HCT116 (cell line): ENCODE data around the gene ANTXRL. TPM values are rescaled to one million over a fixed set of nuclear protein-coding genes. Genes with fewer than 3 reads are reported as not detected.
"Not testable (repeated sequence)": the region's sequence is repeated elsewhere in the genome, so short reads cannot be mapped to it uniquely, and the experiment has no call there.

ENCODE experiments used
- ATAC-seq: fragments of 200-7000 bp; cut with Tn5 transposase; 2 replicates; pipeline ENCODE4 v1.9.1; 2020; ENCODE audit warnings: mild to moderate bottlenecking, moderate library complexity
- BruUV-seq: library from RNA; stranded (reverse); fragments of 400-500 nt; replicated peaks from 2 replicates; lab custom pipeline; 2021; lab: Mats Ljungman, UMichigan
- CTCF ChIA-PET: fragments of 300-600 bp; sonication (Branson Sonifier 250); formaldehyde crosslinking; loops from one replicate; lab custom pipeline; 2021; ENCODE audit warnings: antibody characterized with exemption; lab: Charles Lee
- POLR2A ChIA-PET: fragments of 300-600, 350-600 bp; sonication (Branson Sonifier 250); formaldehyde crosslinking; loops from one replicate; lab custom pipeline; 2021; ENCODE audit warnings: antibody characterized with exemption; lab: Charles Lee
- RAD21 ChIA-PET, 2 experiments: fragments of 300-600 bp; sonication (Branson Sonifier 250); formaldehyde crosslinking; loops; one replicate each; lab custom pipeline; 2023; ENCODE audit warnings: low total read pairs in 2 of 2; ENCODE audit not compliant: uncharacterized antibody in 2 of 2, unreplicated experiment in 2 of 2, low non-redundant PET in 1 of 2; lab: Charles Lee
- DNase-seq: peaks from one replicate; pipeline ENCODE4 v3.0.0-alpha.2; 2010; ENCODE audit warnings: low read depth, low spot score
- H2AFZ ChIP-seq: fragments of 200-600 bp; shearing (Covaris generic), sonication (generic); 2 replicates; pipeline ENCODE4 v1.6.1; 2017; ENCODE audit warnings: low read depth, mixed run types, mixed read lengths, antibody characterized with exemption, low read length; ENCODE audit not compliant: poor library complexity, severe bottlenecking
- H3K27ac ChIP-seq: 2 replicates; pipeline ENCODE4 v1.5.1; 2012; ENCODE audit warnings: low read depth, low read length
- H3K27me3 ChIP-seq: fragments of 200-600 bp; sonication (generic); 2 replicates; pipeline ENCODE4 v1.6.1; 2016; ENCODE audit warnings: mixed run types, low read length, mixed read lengths; ENCODE audit not compliant: insufficient read depth
- H3K36me3 ChIP-seq, 2 experiments: fragments of 200-500 bp in 1 of 2; fragments of 200-600 bp in 1 of 2; sonication (Bioruptor generic) in 1 of 2; sonication (generic) in 1 of 2; 2 replicates each; pipeline versions ENCODE4 v1.5.1 to v1.6.1; 2014 to 2016; ENCODE audit warnings: low read length in 2 of 2, inconsistent platforms in 1 of 2, mixed read lengths in 1 of 2, mixed run types in 1 of 2; ENCODE audit not compliant: insufficient read depth in 2 of 2, control insufficient read depth in 1 of 2
- H3K4me1 ChIP-seq, 2 experiments: fragments of 200-600 bp in 1 of 2; sonication (generic) in 1 of 2; 2 replicates each; pipeline versions ENCODE4 v1.5.1 to v1.6.1; 2012 to 2017; ENCODE audit warnings: low read length in 2 of 2, inconsistent platforms in 1 of 2, mild to moderate bottlenecking in 1 of 2, mixed read lengths in 1 of 2, mixed run types in 1 of 2, moderate library complexity in 1 of 2; ENCODE audit not compliant: insufficient read depth in 2 of 2, control insufficient read depth in 1 of 2
- H3K4me2 ChIP-seq: fragments of 200-600 bp; sonication (generic); 2 replicates; pipeline ENCODE4 v1.6.1; 2017; ENCODE audit warnings: mixed run types, low read length, mixed read lengths
- H3K4me3 ChIP-seq, 2 experiments: fragments of 200-600 bp in 1 of 2; sonication (generic) in 1 of 2; replicated peaks in 1 of 2; 2 replicates each; pipeline ENCODE4 v1.5.1; 2011 to 2016; ENCODE audit warnings: low read length in 2 of 2, control low read depth in 1 of 2, low read depth in 1 of 2, mild to moderate bottlenecking in 1 of 2, mixed read lengths in 1 of 2, mixed run types in 1 of 2
- H3K79me2 ChIP-seq: fragments of 200-600 bp; sonication (generic); 2 replicates; pipeline ENCODE4 v1.6.1; 2017; ENCODE audit warnings: mild to moderate bottlenecking, mixed run types, low read length, moderate library complexity, mixed read lengths; ENCODE audit not compliant: insufficient read depth
- H3K9ac ChIP-seq: fragments of 200-600 bp; sonication (generic); 2 replicates; pipeline ENCODE4 v1.6.1; 2016; ENCODE audit warnings: low read length, mixed read lengths
- H3K9me2 ChIP-seq: fragments of 200-600 bp; sonication (generic), shearing (Covaris generic); 2 replicates; pipeline ENCODE4 v1.6.1; 2017; ENCODE audit warnings: mixed run types, mild to moderate bottlenecking, moderate library complexity; ENCODE audit not compliant: insufficient read depth
- H3K9me3 ChIP-seq, 2 experiments: fragments of 200-500 bp in 1 of 2; fragments of 200-600 bp in 1 of 2; sonication (Bioruptor generic) in 1 of 2; sonication (generic) in 1 of 2; 2 replicates each; pipeline ENCODE4 v1.6.1; 2014 to 2017; ENCODE audit warnings: low read length in 2 of 2, mixed read lengths in 2 of 2, inconsistent platforms in 1 of 2, low read depth in 1 of 2, mild to moderate bottlenecking in 1 of 2, mixed run types in 1 of 2, moderate library complexity in 1 of 2; ENCODE audit not compliant: control insufficient read depth in 1 of 2, insufficient read depth in 1 of 2
- H4K20me1 ChIP-seq: fragments of 200-600 bp; sonication (generic), shearing (Covaris generic); 2 replicates; pipeline ENCODE4 v1.6.1; 2017; ENCODE audit warnings: mixed run types, mild to moderate bottlenecking, moderate library complexity; ENCODE audit not compliant: insufficient read depth
- ATF3 ChIP-seq: IDR thresholded peaks from 2 replicates; pipeline ENCODE4 v1.6.1; 2012
- TCF7L2 ChIP-seq: IDR thresholded peaks from 2 replicates; pipeline ENCODE4 v1.7.0; 2011; ENCODE audit warnings: borderline replicate concordance, inconsistent platforms; ENCODE audit not compliant: insufficient read depth, insufficient read length; ENCODE audit errors: extremely low read depth
- intact Hi-C: fragments of 100-400 bp; cut with micrococcal nuclease; formaldehyde crosslinking; loops from 2 replicates; pipeline ENCODE4 v1.10.0; 2022
- total RNA-seq: library from RNA; stranded (reverse); gene quantifications from one replicate; pipeline ENCODE4 v1.2.1, GENCODE V29; 2021; ENCODE audit not compliant: unreplicated experiment

Gene ANTXRL
- total RNA-seq, 1 experiment from 2014 or later = not detected

GRCh38 chr10:46268076-46268881 is 18.5 kb upstream of the ANTXRL start:
- Histone ChIP-seq H3K27me3 (no peaks in the 10 kb centered on the region), H2AFZ (no peak overlapping the region), H3K9me3 (no peaks in the 10 kb centered on the region), H4K20me1 (no peaks in the 10 kb centered on the region), H3K4me3 (no peak overlapping the region), H3K27ac (no peak overlapping the region), H3K36me3 (no peaks in the 10 kb centered on the region), H3K79me2 (no peaks in the 10 kb centered on the region), H3K4me1 (no peaks in the 10 kb centered on the region), H3K4me2 (no peak overlapping the region), H3K9me2 (no peaks in the 10 kb centered on the region), H3K9ac (no peak overlapping the region)
- intact Hi-C loops = no loop called here
- no peak for TF ChIP-seq TCF7L2
- no peak for TF ChIP-seq ATF3
- CTCF ChIA-PET = no interaction called here
- ATAC-seq = no peak
- no TSS peak for BruUV-seq
- DNase-seq = no peak
- RAD21 ChIA-PET = no interaction called here
- POLR2A ChIA-PET = no interaction called here

- H4K20me1 ChIP-seq, H3K27ac ChIP-seq, H3K79me2 ChIP-seq, H3K4me1 ChIP-seq, H3K4me2 ChIP-seq, H3K4me3 ChIP-seq, H2AFZ ChIP-seq, DNase-seq, CTCF ChIA-PET, H3K9ac ChIP-seq, POLR2A ChIA-PET, ATAC-seq, BruUV-seq, H3K27me3 ChIP-seq, H3K9me2 ChIP-seq, intact Hi-C loops, RAD21 ChIA-PET, H3K9me3 ChIP-seq, H3K36me3 ChIP-seq: not testable (repeated sequence)
Measured at GRCh38 chr10:46269554-46270053, 17.2 kb upstream of the ANTXRL start.
